Measurements from ENCODE around the gene GPR39. TPM values are rescaled to one million over a fixed set of nuclear protein-coding genes. Genes with fewer than 3 reads are reported as not detected.

Gene GPR39
- total RNA-seq, 1 donor from 2014 or later: under 0.01 TPM

- DNase-seq: no peak
These were observed 191.0 kb downstream of the GPR39 start for GRCh38 chr2:132607426-132608090.

GRCh38 chr2:132608311-132608710 is 191.7 kb downstream of the GPR39 start:
- no peak for DNase-seq

- no peak for DNase-seq
These were observed 192.7 kb downstream of the GPR39 start for GRCh38 chr2:132609101-132609890.

GRCh38 chr2:132611719-132612118 is 195.1 kb downstream of the GPR39 start:
- no peak for DNase-seq

GRCh38 chr2:132615329-132616085 is 198.9 kb downstream of the GPR39 start:
- no peak for DNase-seq

- no peak for DNase-seq
These were observed 201.4 kb downstream of the GPR39 start for GRCh38 chr2:132617989-132618388.

GRCh38 chr2:132618734-132619133 is 202.1 kb downstream of the GPR39 start:
- DNase-seq: no peak

GRCh38 chr2:132620115-132620514 is 203.5 kb downstream of the GPR39 start:
- DNase-seq: no peak

GRCh38 chr2:132621131-132621875 is 204.7 kb downstream of the GPR39 start:
- DNase-seq: no peak

- DNase-seq: peak; percentile 9
These were observed 206.7 kb downstream of the GPR39 start for GRCh38 chr2:132623096-132623839.

GRCh38 chr2:132627536-132627935 is 210.9 kb downstream of the GPR39 start:
- no peak for DNase-seq

- DNase-seq: peak; percentile 2
These were observed 215.5 kb downstream of the GPR39 start for GRCh38 chr2:132632000-132632649.

- DNase-seq: no peak
These were observed 217.0 kb downstream of the GPR39 start for GRCh38 chr2:132633635-132634034.

- no peak for DNase-seq
These were observed 219.7 kb downstream of the GPR39 start for GRCh38 chr2:132636346-132636745.

GRCh38 chr2:132638313-132639040 is 221.9 kb downstream of the GPR39 start:
- DNase-seq: no peak

- DNase-seq: no peak
These were observed 223.5 kb downstream of the GPR39 start for GRCh38 chr2:132640116-132640515.

- no peak for DNase-seq
These were observed 225.2 kb downstream of the GPR39 start for GRCh38 chr2:132641819-132642218.

- DNase-seq: no peak
These were observed 225.8 kb downstream of the GPR39 start for GRCh38 chr2:132642415-132642814.

- peak; percentile 4 for DNase-seq
These were observed 228.6 kb downstream of the GPR39 start for GRCh38 chr2:132645176-132645575.

- no peak for DNase-seq
These were observed 229.3 kb downstream of the GPR39 start for GRCh38 chr2:132645722-132646539.

Measured in dermis blood vessel endothelial cell (primary cell).